ENCODE results near the gene FGF6.

The FGF6 gene

GRCh38 chr12:4439736-4440135, 5.9 kb downstream of the FGF6 start:
- TF ChIP-seq CTCF (IDR thresholded peaks at IDR 0.05; ENCODE audit: low read depth, low read length, missing control alignments) = no peak
- H3K4me3 ChIP-seq (replicated peaks; ENCODE audit: low read depth, low read length) = no peak overlapping the region
- no peak for DNase-seq (ENCODE audit: extremely low read depth, low read depth)

GRCh38 chr12:4438834-4439596, 6.6 kb downstream of the FGF6 start:
- H3K4me3 ChIP-seq (replicated peaks; ENCODE audit: low read depth, low read length) = no peak overlapping the region
- DNase-seq (ENCODE audit: extremely low read depth, low read depth) = no peak
- TF ChIP-seq CTCF (IDR thresholded peaks at IDR 0.05; ENCODE audit: low read depth, low read length, missing control alignments) = no peak

GRCh38 chr12:4435537-4435936, 10.1 kb downstream of the FGF6 start:
- DNase-seq (ENCODE audit: extremely low read depth, low read depth) = no peak
- H3K4me3 ChIP-seq (replicated peaks; ENCODE audit: low read depth, low read length) = no peak overlapping the region
- no peak for TF ChIP-seq CTCF (IDR thresholded peaks at IDR 0.05; ENCODE audit: low read depth, low read length, missing control alignments)

- no peak overlapping the region for H3K4me3 ChIP-seq (replicated peaks; ENCODE audit: low read depth, low read length)
- no peak for TF ChIP-seq CTCF (IDR thresholded peaks at IDR 0.05; ENCODE audit: low read depth, low read length, missing control alignments)
- DNase-seq (ENCODE audit: extremely low read depth, low read depth) = no peak
Measured at GRCh38 chr12:4434706-4435425, 10.7 kb downstream of the FGF6 start.

GRCh38 chr12:4434301-4434700, 11.3 kb downstream of the FGF6 start:
- TF ChIP-seq CTCF (IDR thresholded peaks at IDR 0.05; ENCODE audit: low read depth, low read length, missing control alignments) = no peak
- DNase-seq (ENCODE audit: extremely low read depth, low read depth) = no peak
- H3K4me3 ChIP-seq (replicated peaks; ENCODE audit: low read depth, low read length) = no peak overlapping the region

- DNase-seq (ENCODE audit: extremely low read depth, low read depth) = no peak
- no peak for TF ChIP-seq CTCF (IDR thresholded peaks at IDR 0.05; ENCODE audit: low read depth, low read length, missing control alignments)
- no peak overlapping the region for H3K4me3 ChIP-seq (replicated peaks; ENCODE audit: low read depth, low read length)
Measured at GRCh38 chr12:4433745-4434058, 11.9 kb downstream of the FGF6 start.

All from HFF-Myc (cell line).